ENCODE results near the gene TRAFD1.

DNA sequence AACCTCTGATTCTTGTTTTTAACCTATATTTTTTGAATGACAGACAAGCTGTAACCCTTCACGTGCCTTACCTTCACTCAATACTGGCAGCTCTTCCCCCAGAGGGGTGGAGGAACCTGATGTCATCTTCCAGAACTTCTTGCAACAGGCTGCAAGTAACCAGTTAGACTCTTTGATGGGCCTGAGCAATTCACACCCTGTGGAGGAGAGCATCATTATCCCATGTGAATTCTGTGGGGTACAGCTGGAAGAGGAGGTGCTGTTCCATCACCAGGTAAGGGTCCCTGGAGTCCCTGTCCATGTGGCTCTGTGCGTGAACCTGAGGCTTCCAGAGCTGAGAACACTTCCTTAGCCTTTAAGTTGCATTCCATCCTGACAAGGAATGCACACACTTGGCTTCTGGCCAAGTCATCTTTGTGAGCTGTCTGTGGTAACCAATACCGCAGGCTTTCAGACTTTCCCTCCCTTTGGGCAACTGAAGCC, 22.7 kb downstream of the TRAFD1 start:
- TF ChIP-seq, protein P1, sequence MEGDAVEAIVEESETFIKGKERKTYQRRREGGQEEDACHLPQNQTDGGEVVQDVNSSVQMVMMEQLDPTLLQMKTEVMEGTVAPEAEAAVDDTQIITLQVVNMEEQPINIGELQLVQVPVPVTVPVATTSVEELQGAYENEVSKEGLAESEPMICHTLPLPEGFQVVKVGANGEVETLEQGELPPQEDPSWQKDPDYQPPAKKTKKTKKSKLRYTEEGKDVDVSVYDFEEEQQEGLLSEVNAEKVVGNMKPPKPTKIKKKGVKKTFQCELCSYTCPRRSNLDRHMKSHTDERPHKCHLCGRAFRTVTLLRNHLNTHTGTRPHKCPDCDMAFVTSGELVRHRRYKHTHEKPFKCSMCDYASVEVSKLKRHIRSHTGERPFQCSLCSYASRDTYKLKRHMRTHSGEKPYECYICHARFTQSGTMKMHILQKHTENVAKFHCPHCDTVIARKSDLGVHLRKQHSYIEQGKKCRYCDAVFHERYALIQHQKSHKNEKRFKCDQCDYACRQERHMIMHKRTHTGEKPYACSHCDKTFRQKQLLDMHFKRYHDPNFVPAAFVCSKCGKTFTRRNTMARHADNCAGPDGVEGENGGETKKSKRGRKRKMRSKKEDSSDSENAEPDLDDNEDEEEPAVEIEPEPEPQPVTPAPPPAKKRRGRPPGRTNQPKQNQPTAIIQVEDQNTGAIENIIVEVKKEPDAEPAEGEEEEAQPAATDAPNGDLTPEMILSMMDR (IDR thresholded peaks at IDR 0.05), result no peak
- no peak for TF ChIP-seq POLR2A (IDR thresholded peaks at IDR 0.05)
